ENCODE measurements around the gene BDKRB1.

DNA sequence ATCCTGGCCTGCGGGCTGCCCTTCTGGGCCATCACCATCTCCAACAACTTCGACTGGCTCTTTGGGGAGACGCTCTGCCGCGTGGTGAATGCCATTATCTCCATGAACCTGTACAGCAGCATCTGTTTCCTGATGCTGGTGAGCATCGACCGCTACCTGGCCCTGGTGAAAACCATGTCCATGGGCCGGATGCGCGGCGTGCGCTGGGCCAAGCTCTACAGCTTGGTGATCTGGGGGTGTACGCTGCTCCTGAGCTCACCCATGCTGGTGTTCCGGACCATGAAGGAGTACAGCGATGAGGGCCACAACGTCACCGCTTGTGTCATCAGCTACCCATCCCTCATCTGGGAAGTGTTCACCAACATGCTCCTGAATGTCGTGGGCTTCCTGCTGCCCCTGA, 15.4 kb upstream of the BDKRB1 start:
- TF ChIP-seq GATA2 (IDR thresholded peaks at IDR 0.05; ENCODE audit: low read depth, low read length) = no peak
- TF ChIP-seq GATA3 (IDR thresholded peaks at IDR 0.05; ENCODE audit: low read depth, low read length) = no peak
